Right lobe of liver (tissue), 4 donors: Measurements from ENCODE around the gene APOBEC3B.

Experiments
- POLR2A ChIP-seq: fragments of 450-650 bp; IDR thresholded peaks from one replicate; pipeline ENCODE4 v1.6.1; 2017; ENCODE audit warnings: antibody characterized with exemption, mild to moderate bottlenecking
- TF ChIP-seq, protein P1 (sequence below), 4 donors: fragments of 200-600 bp in 3 of 4; fragments of 450-650 bp in 1 of 4; IDR thresholded peaks; one replicate each; pipeline versions ENCODE4 v1.5.1 to v1.8.0; 2016 to 2022; ENCODE audit warnings: antibody characterized with exemption in 4 of 4, mild to moderate bottlenecking in 2 of 4
- donor health status: DM: no; HTN: no; CAD: no.
- donor health status: DM: no; HTN: no; CAD: no.
- donor health status: DM: no; HTN: yes; CAD: no.

DNA sequence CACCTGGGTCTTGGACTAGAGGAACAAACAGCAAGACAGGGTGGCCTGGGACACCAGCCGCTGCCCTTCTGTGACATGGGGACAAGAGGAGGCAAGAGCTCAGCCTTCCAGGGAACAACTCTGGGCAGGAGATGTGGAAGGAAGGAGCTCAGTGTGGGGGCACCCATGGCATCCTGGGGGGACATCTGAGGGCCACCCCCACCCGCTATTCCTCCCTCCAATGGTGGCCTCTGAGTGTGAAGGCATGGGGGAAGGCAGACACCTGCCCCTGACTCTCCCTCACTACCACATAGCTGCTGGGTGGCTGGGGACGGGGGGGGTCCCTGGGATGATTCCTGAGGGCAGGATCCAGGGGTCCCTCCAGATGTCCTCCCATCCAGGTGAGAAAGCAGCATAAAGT is 4.5 kb downstream of the APOBEC3B start:
- TF ChIP-seq, protein P1, sequence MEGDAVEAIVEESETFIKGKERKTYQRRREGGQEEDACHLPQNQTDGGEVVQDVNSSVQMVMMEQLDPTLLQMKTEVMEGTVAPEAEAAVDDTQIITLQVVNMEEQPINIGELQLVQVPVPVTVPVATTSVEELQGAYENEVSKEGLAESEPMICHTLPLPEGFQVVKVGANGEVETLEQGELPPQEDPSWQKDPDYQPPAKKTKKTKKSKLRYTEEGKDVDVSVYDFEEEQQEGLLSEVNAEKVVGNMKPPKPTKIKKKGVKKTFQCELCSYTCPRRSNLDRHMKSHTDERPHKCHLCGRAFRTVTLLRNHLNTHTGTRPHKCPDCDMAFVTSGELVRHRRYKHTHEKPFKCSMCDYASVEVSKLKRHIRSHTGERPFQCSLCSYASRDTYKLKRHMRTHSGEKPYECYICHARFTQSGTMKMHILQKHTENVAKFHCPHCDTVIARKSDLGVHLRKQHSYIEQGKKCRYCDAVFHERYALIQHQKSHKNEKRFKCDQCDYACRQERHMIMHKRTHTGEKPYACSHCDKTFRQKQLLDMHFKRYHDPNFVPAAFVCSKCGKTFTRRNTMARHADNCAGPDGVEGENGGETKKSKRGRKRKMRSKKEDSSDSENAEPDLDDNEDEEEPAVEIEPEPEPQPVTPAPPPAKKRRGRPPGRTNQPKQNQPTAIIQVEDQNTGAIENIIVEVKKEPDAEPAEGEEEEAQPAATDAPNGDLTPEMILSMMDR (IDR thresholded peaks at IDR 0.05), result no peak
- TF ChIP-seq POLR2A, result no peak
